K562 (cell line): ENCODE data around the gene FMN1. TPM values are rescaled to one million over a fixed set of nuclear protein-coding genes. Genes with fewer than 3 reads are reported as not detected.

Source experiments
- ATAC-seq: fragments of 200-7000 bp; cut with Tn5 transposase; 3 replicates; pipeline ENCODE4 v1.9.1; 2020; ENCODE audit warnings: moderate library complexity
- BruUV-seq: library from RNA; stranded (reverse); fragments of 400-500 nt; replicated peaks from 2 replicates; lab custom pipeline; 2021; lab: Mats Ljungman, UMichigan
- CTCF ChIA-PET: fragments of 300-600 bp; formaldehyde crosslinking; extraction: SDS; loops from one replicate; lab custom pipeline; 2021; ENCODE audit warnings: low intra/inter-chr PET ratio; lab: Yijun Ruan, JAX
- POLR2A ChIA-PET: fragments of 300-600, 350-650 bp; sonication (Branson Sonifier 250); formaldehyde crosslinking; extraction: SDS; loops from one replicate; lab custom pipeline; 2021; ENCODE audit warnings: antibody characterized with exemption, inconsistent platforms; lab: Yijun Ruan, JAX
- DNase-seq, 4 experiments: peaks; one replicate each; pipeline versions ENCODE4 v3.0.0 to v3.0.0-alpha.2; 2011 to 2018; ENCODE audit warnings: low spot score in 3 of 4, mixed read lengths in 3 of 4; ENCODE audit errors: extremely low read depth in 1 of 4
- FAIRE-seq: peaks from 2 replicates; lab custom pipeline; 2011; peaks lifted over from hg19 to GRCh38; lab: Jason Lieb, UNC
- H2AFZ ChIP-seq: 2 replicates; pipeline ENCODE4 v1.6.0; 2011; ENCODE audit warnings: low read depth, low read length, control low read depth, inconsistent platforms
- H3K27ac ChIP-seq: fragments of 200-600 bp; 3 replicates; pipeline ENCODE4 v1.8.0; 2011; ENCODE audit warnings: low read depth, mild to moderate bottlenecking, control low read depth, inconsistent platforms, low read length, moderate library complexity, mixed read lengths; ENCODE audit errors: extremely low read depth
- H3K27me3 ChIP-seq, 2 experiments: fragments of 300-600 bp in 1 of 2; 2 replicates in 1 of 2; 3 replicates in 1 of 2; pipeline versions ENCODE4 v1.6.0 to v1.8.0; 2011; ENCODE audit warnings: inconsistent platforms in 2 of 2, low read length in 2 of 2, mild to moderate bottlenecking in 1 of 2, mixed read lengths in 1 of 2, moderate library complexity in 1 of 2; ENCODE audit not compliant: control insufficient read depth in 2 of 2, insufficient read depth in 2 of 2
- H3K36me3 ChIP-seq: fragments of 300-600 bp; 3 replicates; pipeline ENCODE4 v1.8.0; 2011; ENCODE audit warnings: mild to moderate bottlenecking, low read length, inconsistent platforms; ENCODE audit not compliant: control insufficient read depth, insufficient read depth
- H3K4me1 ChIP-seq, 2 experiments: fragments of 200-600 bp in 1 of 2; replicated peaks in 1 of 2; 2 replicates in 1 of 2; 3 replicates in 1 of 2; pipeline versions ENCODE4 v1.5.1 to v1.8.0; 2011; ENCODE audit warnings: inconsistent platforms in 2 of 2, low read length in 2 of 2, mild to moderate bottlenecking in 1 of 2, mixed read lengths in 1 of 2, moderate library complexity in 1 of 2; ENCODE audit not compliant: control insufficient read depth in 2 of 2, insufficient read depth in 2 of 2
- H3K4me2 ChIP-seq: 2 replicates; pipeline ENCODE4 v1.6.1; 2011; ENCODE audit warnings: low read length, control low read depth, inconsistent platforms, mixed read lengths; ENCODE audit not compliant: insufficient read depth
- H3K4me3 ChIP-seq: fragments of 200-600 bp; sonication (generic), shearing (Covaris generic); 2 replicates; pipeline ENCODE4 v1.5.1; 2016; ENCODE audit warnings: control low read depth, inconsistent platforms
- H3K79me2 ChIP-seq: fragments of 200-600 bp; 3 replicates; pipeline ENCODE4 v1.8.0; 2011; ENCODE audit warnings: low read length, inconsistent platforms; ENCODE audit not compliant: control insufficient read depth, insufficient read depth
- H3K9ac ChIP-seq, 2 experiments: 2 replicates each; pipeline versions ENCODE4 v1.6.0 to v1.6.1; 2011; ENCODE audit warnings: low read depth in 2 of 2, low read length in 2 of 2, control low read depth in 1 of 2, inconsistent platforms in 1 of 2, mild to moderate bottlenecking in 1 of 2, mixed read lengths in 1 of 2; ENCODE audit not compliant: insufficient read depth in 1 of 2
- H3K9me1 ChIP-seq: one replicate; pipeline ENCODE4 v1.6.0; 2011; ENCODE audit warnings: inconsistent platforms, mild to moderate bottlenecking, low read length, moderate library complexity; ENCODE audit not compliant: control insufficient read depth, insufficient read depth
- H3K9me3 ChIP-seq: replicated peaks from 2 replicates; pipeline ENCODE4 v1.5.1; 2011; ENCODE audit warnings: low read depth, low read length, inconsistent platforms; ENCODE audit not compliant: control insufficient read depth, insufficient read depth
- H4K20me1 ChIP-seq: replicated peaks from 2 replicates; pipeline ENCODE4 v1.6.1; 2011; ENCODE audit warnings: low read length, inconsistent platforms, mixed read lengths; ENCODE audit not compliant: control insufficient read depth, insufficient read depth
- CEBPZ ChIP-seq: fragments of 150-350 bp; IDR thresholded peaks from 2 replicates; pipeline ENCODE4 v1.6.1; 2014; ENCODE audit warnings: low read depth, mild to moderate bottlenecking, low read length, borderline replicate concordance
- CHCHD3 ChIP-seq: fragments of 250-450 bp; sonication (Bioruptor Pico); IDR thresholded peaks from 2 replicates; pipeline ENCODE4 v2.1.2; 2022; ENCODE audit warnings: mild to moderate bottlenecking
- HDAC6 ChIP-seq: IDR thresholded peaks from 2 replicates; pipeline ENCODE4 v1.6.1; 2012; ENCODE audit warnings: low read depth, mild to moderate bottlenecking, control low read depth, inconsistent platforms, low read length, moderate library complexity
- KAT7 ChIP-seq: sonication (generic); formaldehyde crosslinking; IDR thresholded peaks from 2 replicates; pipeline ENCODE4 v1.8.0; 2022; ENCODE audit warnings: missing genetic modification reagents, mild to moderate bottlenecking, borderline replicate concordance
- MXI1 ChIP-seq: IDR thresholded peaks from 2 replicates; pipeline ENCODE4 v1.6.1; 2011; ENCODE audit warnings: low read depth, mild to moderate bottlenecking, improper control_type of control experiment, low read length
- NCOR1 ChIP-seq: fragments of 450-650 bp; IDR thresholded peaks from 2 replicates; pipeline ENCODE4 v1.6.1; 2016; ENCODE audit warnings: mild to moderate bottlenecking, moderate library complexity
- NFYB ChIP-seq: IDR thresholded peaks from 2 replicates; pipeline ENCODE4 v1.6.1; 2011; ENCODE audit warnings: mild to moderate bottlenecking, moderate library complexity; ENCODE audit not compliant: insufficient read length; ENCODE audit errors: extremely low read depth
- POLR3A ChIP-seq: IDR thresholded peaks from 2 replicates; pipeline ENCODE4 v1.6.1; 2011; ENCODE audit warnings: borderline replicate concordance, mild to moderate bottlenecking, moderate library complexity; ENCODE audit not compliant: insufficient read length, insufficient read depth; ENCODE audit errors: extremely low read depth
- PPARD ChIP-seq: fragments of 250-450 bp; sonication (Bioruptor Pico); IDR thresholded peaks from 2 replicates; pipeline ENCODE4 v1.8.0; 2022; ENCODE audit warnings: inconsistent platforms, mild to moderate bottlenecking, moderate library complexity
- PTBP1 ChIP-seq: fragments of 200-400 bp; formaldehyde crosslinking; IDR thresholded peaks from 2 replicates; pipeline ENCODE4 v1.6.1; 2017; ENCODE audit warnings: low read depth, low read length
- SAP30 ChIP-seq: fragments of 200-600 bp; sonication (generic); IDR thresholded peaks from 2 replicates; pipeline ENCODE4 v1.6.1; 2012; ENCODE audit warnings: borderline replicate concordance, low read depth, mild to moderate bottlenecking, moderate library complexity, low read length, control low read depth, inconsistent platforms; ENCODE audit not compliant: insufficient read depth, poor library complexity, severe bottlenecking
- THRAP3 ChIP-seq: fragments of 450-650 bp; IDR thresholded peaks from 2 replicates; pipeline ENCODE4 v1.6.1; 2016; ENCODE audit warnings: mild to moderate bottlenecking, inconsistent platforms, borderline replicate concordance
- U2AF1 ChIP-seq: fragments of 200-400 bp; formaldehyde crosslinking; optimal IDR thresholded peaks from 2 replicates; pipeline ENCODE3; 2017; ENCODE audit warnings: mild to moderate bottlenecking, low read depth, low read length, moderate library complexity
- ZNF212 ChIP-seq: fragments of 450-650 bp; formaldehyde crosslinking; IDR thresholded peaks from 2 replicates; pipeline ENCODE4 v1.4.0; 2020; ENCODE audit warnings: mild to moderate bottlenecking
- ZNF232 ChIP-seq: sonication (generic); formaldehyde crosslinking; IDR thresholded peaks from 2 replicates; pipeline ENCODE4 v1.8.0; 2022; ENCODE audit warnings: mild to moderate bottlenecking, missing genetic modification reagents
- WGBS: fragments of 100-300 bp; shearing (Covaris generic); methylation state at CpG from one replicate; pipeline ENCODE4 v1.1.6; 2016; ENCODE audit warnings: low coverage, mixed read lengths; ENCODE audit not compliant: insufficient coverage; ENCODE audit errors: missing lambda C conversion rate; 5-methylcytosine and 5-hydroxymethylcytosine counted together
- in situ Hi-C: fragments of 300-500 bp; cut with MboI; formaldehyde crosslinking; loops from 4 replicates; pipeline ENCODE4 v1.15.0; 2018; ENCODE audit warnings: inconsistent platforms, mixed read lengths
- intact Hi-C: fragments of 100-400 bp; cut with micrococcal nuclease; formaldehyde crosslinking; loops from 2 replicates; pipeline ENCODE4 v1.14.2; 2022
- polyA plus RNA-seq, 8 experiments: library from polyadenylated mRNA; depleted of rRNA in 4 of 8; stranded (reverse) in 5 of 8; unstranded in 3 of 8; fragments of >200 nt; fragmentation: Nextera tagmentation in 2 of 8; fragmentation: Illumina TruSeq in 1 of 8; extraction: Ambion mirVana in 2 of 8; extraction: Trizol in 1 of 8; gene quantifications; 2 replicates each; pipeline versions ENCODE4 v1.2.1 to v1.2.3, GENCODE V29; 2011 to 2014; ENCODE audit warnings: inconsistent platforms in 1 of 8, missing spikeins in 1 of 8
- total RNA-seq, 7 experiments: library from RNA; depleted of rRNA in 6 of 7; stranded (reverse); fragments of >200 nt in 6 of 7; fragmentation: Illumina TruSeq in 2 of 7; extraction: Trizol in 2 of 7; gene quantifications; 2 replicates each; pipeline versions ENCODE4 v1.2.1 to v1.2.3, GENCODE V29; 2011 to 2021; ENCODE audit warnings: low replicate concordance in 1 of 7
- TF ChIP-seq, protein P1 (sequence below): sonication (generic); formaldehyde crosslinking; IDR thresholded peaks from 2 replicates; pipeline ENCODE4 v1.8.0; 2022; ENCODE audit warnings: mild to moderate bottlenecking, missing genetic modification reagents

The FMN1 gene
- total and polyA plus RNA-seq, 9 of the 15 experiments (the other 6 are each of a cell fraction or from before 2014, with no cell fraction given), result 0.03 to 0.07 (median 0.04) TPM; not detected in 6

DNA sequence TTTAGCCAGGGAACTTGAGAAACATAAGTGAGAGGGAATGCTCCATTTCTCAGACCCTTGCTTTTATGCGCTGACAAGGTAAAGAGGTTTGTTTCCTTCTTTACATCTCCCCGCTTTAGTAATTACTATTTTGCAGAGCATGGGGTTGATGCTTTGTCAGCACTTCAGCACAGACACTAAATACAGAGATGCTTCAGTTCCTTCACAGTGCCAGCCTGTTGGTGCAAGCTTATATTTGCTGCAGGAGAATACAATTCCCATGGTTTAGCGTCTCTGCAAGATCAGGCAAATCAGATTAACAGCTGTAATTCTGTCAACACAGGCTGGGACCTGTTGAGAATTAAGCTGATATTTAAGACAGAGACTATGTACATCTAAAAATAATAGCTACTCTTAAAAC is 2.9 kb downstream of the FMN1 start:
- BruUV-seq, result no TSS peak
- ChIA-PET POLR2A (interaction anchor here (0.6 to 0.9 kb wide), 2 partner anchors 17 to 320 kb away, joined by 3 to 4 read pairs; no protein-coding TSS in a partner anchor), CTCF (no interaction called here)
- no peak overlapping the region for H3K4me3 ChIP-seq
- no peak overlapping the region for H2AFZ ChIP-seq
- intact Hi-C loops (no loop called here), in situ Hi-C loops (no loop called here)
- no peaks in the 10 kb centered on the region for H4K20me1 ChIP-seq
- FAIRE-seq (no peak), DNase-seq (no peak), ATAC-seq (no peak)
- H3K4me1 ChIP-seq, result peaks cover 6 to 8% of the 10 kb centered on the region in 2 experiments; a peak in 3 of 5 replicates
- H3K36me3 ChIP-seq, result no peaks in the 10 kb centered on the region
- H3K9me3 ChIP-seq, result no peaks in the 10 kb centered on the region
- H3K79me2 ChIP-seq, result no peaks in the 10 kb centered on the region
- no peak overlapping the region for H3K27ac ChIP-seq
- no peak overlapping the region for H3K9ac ChIP-seq
- no peaks in the 10 kb centered on the region for H3K9me1 ChIP-seq
- 0% methylated on average over 3 of the region's 3 CpGs for WGBS
- H3K27me3 ChIP-seq, result 0 out of 5 replicates have a peak, but pooled peaks cover 0 to 3% of the 10 kb centered on the region in 2 experiments
- no peak overlapping the region for H3K4me2 ChIP-seq
- TF ChIP-seq CEBPZ, result no peak
- no peak for TF ChIP-seq THRAP3
- no peak for TF ChIP-seq U2AF1
- TF ChIP-seq ZNF232 (CRISPR knock-in tag), result no peak
- TF ChIP-seq, protein P1, sequence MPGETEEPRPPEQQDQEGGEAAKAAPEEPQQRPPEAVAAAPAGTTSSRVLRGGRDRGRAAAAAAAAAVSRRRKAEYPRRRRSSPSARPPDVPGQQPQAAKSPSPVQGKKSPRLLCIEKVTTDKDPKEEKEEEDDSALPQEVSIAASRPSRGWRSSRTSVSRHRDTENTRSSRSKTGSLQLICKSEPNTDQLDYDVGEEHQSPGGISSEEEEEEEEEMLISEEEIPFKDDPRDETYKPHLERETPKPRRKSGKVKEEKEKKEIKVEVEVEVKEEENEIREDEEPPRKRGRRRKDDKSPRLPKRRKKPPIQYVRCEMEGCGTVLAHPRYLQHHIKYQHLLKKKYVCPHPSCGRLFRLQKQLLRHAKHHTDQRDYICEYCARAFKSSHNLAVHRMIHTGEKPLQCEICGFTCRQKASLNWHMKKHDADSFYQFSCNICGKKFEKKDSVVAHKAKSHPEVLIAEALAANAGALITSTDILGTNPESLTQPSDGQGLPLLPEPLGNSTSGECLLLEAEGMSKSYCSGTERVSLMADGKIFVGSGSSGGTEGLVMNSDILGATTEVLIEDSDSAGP (CRISPR knock-in tag), result no peak
- TF ChIP-seq PPARD (CRISPR knock-in tag), result no peak
- no peak for TF ChIP-seq PTBP1
- TF ChIP-seq SAP30, result no peak
- no peak for TF ChIP-seq NFYB
- TF ChIP-seq POLR3A, result no peak
- TF ChIP-seq ZNF212 (CRISPR knock-in tag), result no peak
- no peak for TF ChIP-seq CHCHD3 (CRISPR knock-in tag)
- no peak for TF ChIP-seq NCOR1
- no peak for TF ChIP-seq MXI1
- no peak for TF ChIP-seq KAT7
- TF ChIP-seq HDAC6, result no peak
